Esophagus muscularis mucosa (tissue), 4 donors: ENCODE measurements around the gene DLGAP5.

Experiments
- CTCF ChIP-seq, 3 experiments: fragments of 200-600 bp in 2 of 3; fragments of 450-650 bp in 1 of 3; sonication (generic) in 2 of 3; IDR thresholded peaks; one replicate each; pipeline ENCODE4 v1.5.1; 2017 to 2019; ENCODE audit warnings: antibody characterized with exemption in 3 of 3, mild to moderate bottlenecking in 2 of 3, moderate library complexity in 1 of 3
- EP300 ChIP-seq: sonication (generic); formaldehyde crosslinking; IDR thresholded peaks from one replicate; pipeline ENCODE4 v1.6.1; 2017; ENCODE audit warnings: antibody characterized with exemption
- POLR2A ChIP-seq: fragments of 450-650 bp; IDR thresholded peaks from one replicate; pipeline ENCODE4 v1.6.1; 2017; ENCODE audit warnings: antibody characterized with exemption, moderate library complexity, mild to moderate bottlenecking, low read depth

- TF ChIP-seq CTCF (IDR thresholded peaks at IDR 0.05) (no peak), POLR2A (no peak), EP300 (no peak)
These were observed 69.6 kb downstream of the DLGAP5 start for GRCh38 chr14:55121628-55122439.
